NCI-H2227 (cell line): Measurements from ENCODE around the gene MLH1.
"Not testable (repeated sequence)": the region's sequence is repeated elsewhere in the genome, so short reads cannot be mapped to it uniquely, and the experiment has no call there.

Experiments used
- DNase-seq: peaks from one replicate; lab custom pipeline; 2025; ENCODE audit not compliant: unreplicated experiment; lab: John Stamatoyannopoulos, UW

MLH1 gene

GRCh38 chr3:36993326-36994283 is at the start of gene MLH1:
Gene MLH1, plus strand, starts transcription at chr3:36993518. Its CDS starts 30 bp downstream, at chr3:36993548.
- no peak for DNase-seq

- no peak for DNase-seq
These were observed 49.7 kb upstream of the MLH1 start for GRCh38 chr3:36943601-36944000.

GRCh38 chr3:36944012-36944640 is 49.2 kb upstream of the MLH1 start:
- peak; percentile 64 for DNase-seq

- DNase-seq: peak; percentile 64
These were observed 48.6 kb upstream of the MLH1 start, which contains the start of gene TRANK1 for GRCh38 chr3:36944641-36945270. Gene TRANK1, minus strand, starts transcription at chr3:36945054. Its CDS starts 245 bp downstream, at chr3:36944809.

- no peak for DNase-seq
These were observed 47.9 kb upstream of the MLH1 start for GRCh38 chr3:36945333-36945980.

GRCh38 chr3:36947814-36948213 is 45.5 kb upstream of the MLH1 start:
- DNase-seq: not testable (repeated sequence)

GRCh38 chr3:36954452-36955134 is 38.7 kb upstream of the MLH1 start:
- no peak for DNase-seq

GRCh38 chr3:36956155-36956554 is 37.2 kb upstream of the MLH1 start:
- DNase-seq: no peak

- no peak for DNase-seq
These were observed 36.3 kb upstream of the MLH1 start for GRCh38 chr3:36957063-36957462.

GRCh38 chr3:36957862-36958686 is 35.2 kb upstream of the MLH1 start:
- no peak for DNase-seq

- peak; percentile 2 for DNase-seq
These were observed 33.5 kb upstream of the MLH1 start for GRCh38 chr3:36959821-36960220.

- DNase-seq: no peak
These were observed 32.8 kb upstream of the MLH1 start for GRCh38 chr3:36960502-36960901.

- not testable (repeated sequence) for DNase-seq
These were observed 30.3 kb upstream of the MLH1 start for GRCh38 chr3:36963008-36963407.

- DNase-seq: no peak
These were observed 29.0 kb upstream of the MLH1 start for GRCh38 chr3:36964331-36964730.

GRCh38 chr3:36964817-36965216 is 28.5 kb upstream of the MLH1 start:
- no peak for DNase-seq

- no peak for DNase-seq
These were observed 27.9 kb upstream of the MLH1 start for GRCh38 chr3:36965440-36965839.

- no peak for DNase-seq
These were observed 24.2 kb upstream of the MLH1 start for GRCh38 chr3:36969085-36969484.

- peak; percentile 93 for DNase-seq
These were observed 23.5 kb upstream of the MLH1 start for GRCh38 chr3:36969540-36970432.

GRCh38 chr3:36972163-36972562 is 21.2 kb upstream of the MLH1 start:
- DNase-seq: no peak
